GM13977 (cell line): ENCODE data around the gene FYB2.

Experiments
- DNase-seq: peaks from one replicate; pipeline ENCODE4 v3.0.0; 2012; ENCODE audit warnings: low spot score
- in situ Hi-C: fragments of 300-500 bp; cut with MboI; formaldehyde crosslinking; loops from one replicate; pipeline ENCODE4 v1.12.0; 2022; ENCODE audit warnings: low sequenced_read_pairs, low pct_unique_long_range_greater_than_20kb, mixed read lengths, inconsistent platforms; ENCODE audit not compliant: unreplicated experiment
- TF ChIP-seq, protein P1 (sequence below): IDR thresholded peaks from 2 replicates; pipeline ENCODE4 v1.5.1; 2012; ENCODE audit warnings: mild to moderate bottlenecking, control low read depth; ENCODE audit not compliant: insufficient read depth; ENCODE audit errors: extremely low read depth, missing control alignments

FYB2 gene

DNA sequence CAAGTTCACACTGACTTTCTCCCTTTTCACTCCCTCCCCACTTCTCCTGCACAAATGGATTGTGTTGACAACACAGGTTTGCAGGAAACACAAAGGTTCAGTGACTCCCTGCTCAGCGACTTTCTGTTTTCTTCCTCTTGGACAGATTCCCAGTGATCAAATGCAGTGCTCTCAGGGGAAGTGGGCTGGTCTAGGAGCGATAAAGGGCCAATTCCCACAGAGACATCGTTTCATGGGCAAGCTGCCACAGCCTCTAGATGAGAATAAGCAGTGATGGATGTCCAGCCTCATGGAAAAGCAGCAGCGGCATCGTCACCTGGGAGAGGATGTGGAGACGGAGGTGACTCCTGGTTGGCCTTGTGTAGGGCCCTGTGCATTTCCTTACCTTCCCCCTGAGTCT, 30.6 kb downstream of the FYB2 start:
- in situ Hi-C loops = no loop called here
- TF ChIP-seq, protein P1, sequence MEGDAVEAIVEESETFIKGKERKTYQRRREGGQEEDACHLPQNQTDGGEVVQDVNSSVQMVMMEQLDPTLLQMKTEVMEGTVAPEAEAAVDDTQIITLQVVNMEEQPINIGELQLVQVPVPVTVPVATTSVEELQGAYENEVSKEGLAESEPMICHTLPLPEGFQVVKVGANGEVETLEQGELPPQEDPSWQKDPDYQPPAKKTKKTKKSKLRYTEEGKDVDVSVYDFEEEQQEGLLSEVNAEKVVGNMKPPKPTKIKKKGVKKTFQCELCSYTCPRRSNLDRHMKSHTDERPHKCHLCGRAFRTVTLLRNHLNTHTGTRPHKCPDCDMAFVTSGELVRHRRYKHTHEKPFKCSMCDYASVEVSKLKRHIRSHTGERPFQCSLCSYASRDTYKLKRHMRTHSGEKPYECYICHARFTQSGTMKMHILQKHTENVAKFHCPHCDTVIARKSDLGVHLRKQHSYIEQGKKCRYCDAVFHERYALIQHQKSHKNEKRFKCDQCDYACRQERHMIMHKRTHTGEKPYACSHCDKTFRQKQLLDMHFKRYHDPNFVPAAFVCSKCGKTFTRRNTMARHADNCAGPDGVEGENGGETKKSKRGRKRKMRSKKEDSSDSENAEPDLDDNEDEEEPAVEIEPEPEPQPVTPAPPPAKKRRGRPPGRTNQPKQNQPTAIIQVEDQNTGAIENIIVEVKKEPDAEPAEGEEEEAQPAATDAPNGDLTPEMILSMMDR = no peak
- no peak for DNase-seq

DNA sequence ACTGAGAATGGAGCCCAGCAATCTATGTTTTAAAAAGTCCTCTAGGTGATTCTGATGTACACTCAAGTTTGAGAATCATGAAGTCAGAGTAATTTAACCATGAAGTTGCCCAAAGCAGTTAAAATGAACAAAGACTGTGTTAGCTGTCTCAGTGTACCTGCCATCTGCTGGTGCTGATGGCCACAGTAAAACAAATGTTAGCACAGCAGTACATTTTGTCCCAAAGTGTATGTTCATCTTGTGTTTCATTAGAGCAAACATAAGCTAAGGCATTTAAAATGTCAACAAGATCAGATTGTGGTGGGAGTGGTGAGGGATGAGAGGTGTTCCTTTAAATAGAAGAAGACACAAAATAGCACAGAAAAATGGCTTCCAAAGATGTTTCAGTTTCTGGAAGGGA, 31.1 kb downstream of the FYB2 start:
- in situ Hi-C loops = no loop called here
- DNase-seq = no peak
- TF ChIP-seq, protein P1 = no peak

DNA sequence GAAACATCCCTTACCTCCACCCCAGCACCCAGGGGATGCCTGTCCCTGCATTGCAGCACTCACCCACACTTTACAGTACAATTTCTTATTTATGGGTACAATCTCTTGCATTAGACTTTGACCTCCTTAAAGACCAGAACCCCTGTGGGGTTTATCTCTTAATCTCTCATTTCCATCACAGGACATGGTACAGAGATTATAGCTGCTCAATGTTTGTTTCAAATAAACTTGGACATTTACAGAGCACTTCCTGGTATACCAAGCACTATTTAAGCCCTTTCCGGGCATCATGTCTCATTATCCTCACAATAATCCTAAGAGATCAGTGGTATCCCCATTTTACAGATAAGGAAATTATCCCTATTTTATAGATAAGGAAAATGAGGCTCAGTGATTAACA, 31.9 kb downstream of the FYB2 start:
- TF ChIP-seq, protein P1 = no peak
- DNase-seq = no peak
- in situ Hi-C loops = no loop called here

DNA sequence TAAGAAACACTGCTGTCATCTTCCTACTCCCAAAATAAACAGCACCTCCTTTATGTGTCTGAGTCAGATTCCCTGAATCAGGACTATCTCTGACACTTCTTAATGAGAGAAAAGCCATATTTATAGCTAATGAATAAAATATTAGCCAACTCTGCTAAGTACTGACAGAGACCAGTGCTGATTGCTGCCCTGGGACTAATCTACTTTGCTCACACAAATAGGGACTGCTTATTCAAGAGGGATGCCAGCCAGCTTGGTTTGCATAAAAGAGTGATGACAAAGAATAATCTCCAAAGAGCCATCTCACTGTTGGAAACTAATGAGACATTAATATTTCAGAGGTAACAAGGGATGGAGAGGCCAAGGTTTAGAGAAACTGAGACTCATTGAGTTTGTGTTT, 36.4 kb downstream of the FYB2 start:
- TF ChIP-seq, protein P1 = no peak
- DNase-seq = no peak
- in situ Hi-C loops = no loop called here

DNA sequence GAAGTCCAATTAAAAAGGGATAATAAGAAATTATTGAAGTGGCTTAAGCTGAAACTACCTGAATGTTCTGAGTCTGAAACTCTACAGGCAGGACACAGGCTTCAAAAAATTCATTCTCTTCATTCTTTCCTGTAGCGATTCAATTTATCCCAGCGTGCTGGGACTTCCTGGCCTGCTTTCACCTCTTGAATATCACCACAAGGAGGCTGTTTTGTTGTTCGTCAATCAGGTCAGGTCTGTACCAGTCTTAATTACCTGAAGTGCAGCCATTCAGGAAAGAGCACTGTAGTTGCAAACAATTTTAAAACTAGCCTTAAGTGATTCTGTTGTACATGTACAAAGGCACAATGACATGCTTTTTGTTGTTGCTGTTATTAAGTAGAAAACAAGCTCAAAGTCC, 38.4 kb downstream of the FYB2 start:
- TF ChIP-seq, protein P1 = no peak
- no peak for DNase-seq
- in situ Hi-C loops = no loop called here

DNA sequence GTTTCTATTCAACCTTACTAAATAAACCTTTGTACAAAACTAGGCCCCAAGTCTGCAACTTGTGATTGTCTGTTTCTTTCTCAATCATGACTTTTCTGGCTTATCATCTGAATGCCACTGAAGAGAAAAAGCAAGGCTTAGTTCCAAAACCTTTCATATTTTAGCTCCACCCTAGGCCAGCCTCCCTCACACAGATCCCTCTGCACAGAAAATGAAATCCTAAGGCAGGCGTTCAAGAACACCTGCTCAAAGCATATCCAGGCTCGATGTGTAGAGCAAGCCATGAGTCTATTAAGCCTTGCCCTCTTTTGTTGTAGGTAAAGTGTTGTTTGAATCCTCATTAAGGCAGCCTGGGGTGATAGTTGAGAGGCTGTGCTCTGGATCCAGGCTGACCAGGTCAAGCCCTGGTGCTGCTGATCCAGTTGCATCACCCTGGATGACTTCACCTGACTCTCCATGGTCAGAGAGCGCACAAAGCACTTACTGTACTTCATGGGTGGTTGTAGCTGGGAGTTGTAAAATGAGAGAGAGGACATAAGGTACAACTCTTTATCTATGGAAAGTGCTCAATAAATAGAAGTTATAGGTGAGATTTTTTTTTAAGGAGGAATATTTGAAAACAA, 39.0 kb downstream of the FYB2 start:
- TF ChIP-seq, protein P1 = no peak
- in situ Hi-C loops = no loop called here
- DNase-seq = no peak
